EL (cell line): ENCODE results near the gene SEPTIN3.

ENCODE experiments used
- DNase-seq: peaks from one replicate; pipeline ENCODE4 v3.0.0-alpha.2; 2016

Gene SEPTIN3

DNA sequence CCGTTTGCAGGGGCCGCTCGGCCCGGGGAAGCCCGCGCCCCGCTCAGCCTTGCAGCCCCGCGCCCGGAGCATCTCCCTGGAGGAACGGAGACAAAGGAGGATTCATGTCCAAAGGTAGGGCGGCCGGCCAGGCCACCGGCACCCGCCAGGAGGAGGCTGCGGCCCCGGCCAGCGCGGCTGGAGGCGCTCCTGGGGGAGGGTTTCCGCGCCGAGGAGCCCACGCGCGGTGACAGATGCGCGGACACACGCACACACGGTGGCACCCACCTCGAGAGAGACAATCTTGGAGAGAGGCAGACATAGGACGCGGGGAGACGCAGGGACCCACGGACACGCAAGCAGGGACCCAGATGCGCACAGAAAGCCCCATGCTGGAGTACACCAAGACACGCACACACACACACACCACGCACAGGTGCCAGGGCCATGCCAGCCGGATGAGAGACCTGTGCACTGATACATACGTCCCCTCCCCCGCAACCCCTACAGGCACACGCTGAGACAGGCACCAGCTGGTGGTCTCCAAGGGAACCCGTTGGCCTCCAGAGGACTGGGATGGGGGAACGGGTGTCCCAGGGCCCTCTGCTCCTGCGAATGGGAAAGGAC lies 7.8 kb downstream of the SEPTIN3 start:
- DNase-seq, result no peak

- DNase-seq, result no peak
Observed at GRCh38 chr22:41978732-41979131, 9.5 kb downstream of the SEPTIN3 start.

DNA sequence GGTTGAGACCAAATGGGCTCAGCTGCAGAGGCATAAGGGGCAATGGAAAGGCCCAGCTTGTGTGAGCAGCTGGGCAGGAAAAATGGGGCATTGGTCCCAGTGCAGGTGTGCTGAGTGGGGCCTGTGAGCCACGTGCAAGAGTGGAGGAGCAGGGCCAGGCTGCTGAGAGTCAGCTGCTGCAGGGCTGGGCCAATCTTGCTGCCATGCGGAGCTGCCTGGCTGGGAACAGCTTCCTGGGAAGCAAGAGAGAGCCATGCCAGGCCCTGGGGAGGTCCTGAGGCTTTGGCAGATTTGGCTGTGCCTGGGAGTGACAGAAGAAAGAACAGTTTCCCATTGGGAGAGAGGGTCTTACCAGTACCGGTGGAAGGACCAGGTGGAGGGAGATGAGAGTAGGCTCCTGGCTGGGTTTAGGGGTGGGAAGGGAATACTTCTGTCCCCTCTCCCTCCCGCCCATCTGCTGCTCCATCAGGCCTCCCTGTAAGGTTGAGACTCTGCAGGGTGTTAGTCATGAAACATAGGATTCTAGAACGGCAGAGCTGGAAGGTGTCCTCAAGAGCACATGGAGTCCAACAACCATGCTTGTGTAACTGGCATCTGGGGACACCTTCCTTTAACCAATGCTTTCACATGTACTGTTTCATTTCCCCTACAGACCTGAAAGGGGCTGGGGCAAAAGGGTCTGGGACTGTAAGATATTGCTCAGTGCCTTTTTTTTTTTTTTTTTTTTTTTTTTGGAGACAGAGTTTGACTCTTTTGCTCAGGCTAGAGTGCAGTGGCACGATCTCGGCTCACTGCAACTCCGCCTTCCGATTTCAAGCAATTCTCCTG lies 10.4 kb downstream of the SEPTIN3 start:
- DNase-seq, result no peak

GRCh38 chr22:41982865-41983264 lies 13.6 kb downstream of the SEPTIN3 start:
- no peak for DNase-seq

DNA sequence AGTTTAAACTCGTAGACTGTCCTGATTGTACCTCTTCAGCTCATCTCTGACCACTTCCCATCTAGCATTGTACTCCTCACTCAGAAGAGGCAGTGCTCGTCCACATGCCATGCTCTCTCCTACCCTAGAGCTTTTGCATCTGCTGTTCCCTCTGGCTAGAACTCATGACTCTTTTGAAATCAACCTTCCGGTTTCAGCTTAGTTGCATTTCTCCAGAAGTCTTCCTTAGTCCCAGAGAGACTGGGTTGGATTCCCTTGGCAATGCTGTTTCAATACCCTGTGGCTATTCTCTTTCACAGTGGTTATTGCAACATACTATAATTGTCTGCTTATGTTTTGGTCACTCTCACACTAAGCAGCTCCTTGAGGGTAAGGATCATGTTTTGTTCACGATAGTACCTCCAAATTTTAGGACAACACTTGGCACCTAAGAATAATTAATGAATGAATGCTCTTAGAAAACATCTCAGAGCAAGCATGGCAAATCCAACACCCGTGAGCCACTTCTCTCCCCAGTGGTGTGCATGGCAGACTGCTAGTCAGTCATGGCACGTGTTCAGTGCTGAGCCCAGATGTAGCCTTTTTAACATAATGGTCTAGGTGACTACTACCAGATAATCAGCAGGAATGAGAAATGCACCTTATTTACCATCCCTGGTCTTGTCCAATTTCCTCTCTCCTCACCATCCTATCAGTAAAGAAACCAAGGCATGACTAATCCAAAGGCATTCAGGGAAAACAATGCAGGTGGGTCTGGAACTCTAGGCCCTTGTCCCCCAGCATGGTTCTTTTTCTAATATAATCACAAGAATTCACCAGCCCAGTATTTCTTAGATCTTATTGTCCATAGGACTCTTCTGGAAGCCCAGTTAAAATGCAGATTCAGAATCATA lies 14.5 kb downstream of the SEPTIN3 start:
- DNase-seq, result peak; percentile 54

GRCh38 chr22:41987276-41987675 lies 18.0 kb downstream of the SEPTIN3 start:
- DNase-seq, result no peak

DNA sequence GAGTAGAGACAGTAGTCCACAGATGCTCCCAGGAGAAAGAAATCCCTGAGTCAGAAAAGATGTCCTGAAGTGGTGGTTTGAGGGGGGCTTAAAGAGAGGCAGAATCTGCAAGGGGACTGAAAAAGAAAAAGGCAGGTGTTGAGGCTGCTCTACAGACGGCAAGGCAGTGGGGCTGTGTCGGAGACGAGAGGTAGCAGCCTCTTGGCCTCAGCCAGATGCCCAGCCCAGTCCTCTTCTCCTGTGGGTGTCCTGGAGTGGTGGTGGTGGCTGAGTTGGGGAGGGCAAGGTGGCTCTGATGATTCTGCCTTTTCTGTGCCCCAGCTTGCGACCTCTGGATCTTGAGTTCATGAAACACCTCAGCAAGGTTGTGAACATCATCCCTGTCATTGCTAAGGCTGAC lies 20.0 kb downstream of the SEPTIN3 start:
- DNase-seq, result no peak

DNA sequence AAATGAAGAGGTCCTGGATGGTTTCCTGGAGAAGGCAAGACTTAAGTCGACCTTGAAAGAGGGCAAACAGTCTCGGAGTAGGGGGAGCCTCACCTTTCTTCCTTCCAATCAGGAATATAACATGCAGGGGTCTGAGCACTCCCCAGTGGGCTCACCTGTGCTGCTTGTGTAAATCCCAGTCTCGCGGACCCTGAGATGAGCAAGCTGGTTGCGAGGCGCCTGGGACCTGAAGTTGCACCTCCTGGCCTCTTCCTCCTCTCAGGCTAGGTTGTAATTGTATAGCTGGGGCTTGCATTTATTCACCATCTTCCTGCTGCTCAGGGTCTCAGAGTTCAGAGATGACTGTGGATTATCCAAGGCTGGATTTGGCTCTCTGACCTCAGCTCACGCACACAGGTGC lies 21.9 kb downstream of the SEPTIN3 start:
- DNase-seq, result no peak

- DNase-seq, result no peak
Observed at GRCh38 chr22:41992496-41992895, 23.3 kb downstream of the SEPTIN3 start.

DNA sequence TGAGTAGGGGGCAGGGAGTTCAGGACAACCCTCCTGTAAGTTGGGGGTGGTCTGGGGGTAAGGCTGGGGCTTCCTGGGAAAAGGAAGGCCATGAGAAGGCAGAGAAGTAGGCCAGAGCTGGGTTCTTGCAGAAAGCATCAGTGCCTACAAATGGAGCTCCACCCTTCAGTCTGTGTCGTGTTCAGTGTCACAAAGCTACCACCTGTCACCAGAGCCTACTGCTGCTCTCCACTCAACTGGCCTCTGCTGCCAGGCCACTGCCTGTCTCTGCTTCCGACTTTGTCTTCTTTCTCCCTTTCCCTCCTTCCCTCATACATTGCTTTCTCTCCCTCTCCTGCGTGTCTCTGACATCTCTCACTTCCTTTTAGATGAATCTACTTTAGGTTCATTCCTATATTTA lies 26.0 kb downstream of the SEPTIN3 start:
- no peak for DNase-seq

- no peak for DNase-seq
Observed at GRCh38 chr22:41996826-41997225, 27.6 kb downstream of the SEPTIN3 start.

DNA sequence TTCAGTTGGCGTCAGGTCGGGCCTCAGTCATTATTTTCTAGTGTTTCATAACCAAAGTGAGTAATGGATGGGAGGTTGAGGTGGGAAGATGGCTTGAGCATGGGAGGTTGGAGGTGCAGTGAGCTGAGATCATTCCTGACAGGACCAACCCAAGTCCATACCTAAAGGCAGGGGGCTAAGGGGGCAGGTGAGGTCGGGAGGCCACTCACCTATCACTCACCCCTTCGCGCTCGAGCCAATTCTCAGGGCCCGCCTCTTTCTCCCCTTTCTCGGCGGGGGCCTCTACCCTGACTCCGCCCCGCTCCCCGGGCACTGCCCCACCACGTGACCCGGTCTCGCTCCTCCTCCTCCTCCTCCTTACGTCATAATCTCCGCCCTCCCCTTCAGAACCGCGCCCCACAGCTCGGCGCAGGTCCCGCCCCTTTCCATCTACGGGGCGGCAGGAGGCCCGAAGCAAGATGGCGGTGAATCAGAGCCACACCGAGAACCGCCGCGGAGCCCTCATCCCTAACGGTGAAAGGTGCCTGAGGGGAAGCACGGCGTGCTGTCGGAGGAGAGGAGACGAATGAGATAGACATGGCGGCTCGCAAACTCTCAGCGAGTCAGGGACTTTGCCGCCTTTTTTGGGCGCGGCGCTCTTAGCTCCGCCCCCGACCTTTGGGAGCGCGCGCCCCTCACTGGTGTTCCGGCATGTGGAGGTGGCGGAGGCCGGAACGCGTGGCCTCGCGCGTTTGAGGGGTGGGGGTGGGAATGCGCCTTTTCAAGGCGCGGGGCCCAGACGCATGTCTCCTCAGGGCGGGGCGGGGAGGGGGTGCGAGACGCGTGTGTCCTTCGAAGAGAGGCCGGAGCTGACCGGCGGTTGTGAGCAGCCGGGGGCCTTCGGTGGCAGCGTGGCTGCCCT lies 29.4 kb downstream of the SEPTIN3 start, which contains the start of gene WBP2NL:
TSS of gene WBP2NL (plus strand) at position 428 of the 901 bp plus-strand sequence. CDS start at position 459, 31 bp downstream.
- DNase-seq, result peak; percentile 76

DNA sequence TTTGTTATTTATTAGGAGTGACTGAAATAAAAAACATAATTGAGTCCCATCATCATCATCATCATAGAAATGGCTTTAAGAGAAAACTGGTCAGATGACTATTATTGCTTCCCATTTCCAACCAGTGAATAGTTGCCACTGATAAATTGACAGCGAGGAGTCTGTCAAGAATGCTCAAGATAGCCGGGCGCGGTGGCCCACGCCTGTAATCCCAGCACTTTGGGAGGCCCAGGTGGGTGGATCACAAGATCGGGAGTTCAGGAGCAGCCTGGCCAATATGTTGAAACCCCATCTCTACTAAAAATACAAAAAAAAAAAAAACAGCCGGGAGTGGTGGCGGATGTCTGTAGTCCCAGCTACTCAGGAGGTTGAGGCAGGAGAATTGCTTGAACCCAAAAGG lies 31.2 kb downstream of the SEPTIN3 start:
- DNase-seq, result no peak

- peak; percentile 29 for DNase-seq
Observed at GRCh38 chr22:42001121-42001520, 31.9 kb downstream of the SEPTIN3 start.

DNA sequence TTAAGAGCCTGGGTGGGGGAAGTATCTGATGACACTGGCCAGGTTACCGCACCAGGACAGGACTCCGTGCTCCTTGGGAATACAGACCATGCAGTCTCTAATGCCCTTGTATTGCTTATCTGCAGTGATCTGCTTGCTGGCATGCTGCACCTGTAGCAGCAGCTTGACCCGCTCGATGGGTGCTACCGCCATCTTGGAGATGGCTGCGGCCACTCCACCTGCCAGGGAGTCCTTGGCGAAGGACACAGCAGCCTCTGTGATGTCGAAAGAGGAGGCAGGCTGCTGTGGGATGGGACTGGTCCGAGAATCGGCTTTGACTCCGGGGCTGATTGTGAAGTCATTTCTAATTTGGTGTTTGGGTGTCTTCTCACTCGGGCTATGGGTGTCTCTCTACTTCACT lies 32.5 kb downstream of the SEPTIN3 start:
- no peak for DNase-seq

GRCh38 chr22:42007922-42008321 lies 38.7 kb downstream of the SEPTIN3 start:
- no peak for DNase-seq

DNA sequence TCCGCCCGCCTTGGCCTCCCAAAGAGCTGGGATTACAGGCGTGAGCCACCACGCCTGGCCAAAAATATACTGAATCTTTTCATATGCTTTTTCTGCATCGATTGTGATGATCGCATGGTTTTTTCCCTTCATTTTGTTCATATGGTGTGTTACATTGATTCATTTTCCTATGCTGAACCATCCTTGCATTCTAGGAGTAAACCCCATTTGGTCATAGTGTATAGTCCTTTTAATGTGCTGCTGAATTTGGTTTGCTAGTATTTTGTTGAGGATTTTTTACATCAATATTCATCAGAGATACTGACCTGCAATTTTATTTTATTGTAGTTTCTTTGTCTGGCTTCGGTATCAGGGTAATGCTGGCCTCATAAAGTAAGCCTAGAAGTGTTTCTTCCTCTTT lies 41.5 kb downstream of the SEPTIN3 start:
- DNase-seq, result no peak

DNA sequence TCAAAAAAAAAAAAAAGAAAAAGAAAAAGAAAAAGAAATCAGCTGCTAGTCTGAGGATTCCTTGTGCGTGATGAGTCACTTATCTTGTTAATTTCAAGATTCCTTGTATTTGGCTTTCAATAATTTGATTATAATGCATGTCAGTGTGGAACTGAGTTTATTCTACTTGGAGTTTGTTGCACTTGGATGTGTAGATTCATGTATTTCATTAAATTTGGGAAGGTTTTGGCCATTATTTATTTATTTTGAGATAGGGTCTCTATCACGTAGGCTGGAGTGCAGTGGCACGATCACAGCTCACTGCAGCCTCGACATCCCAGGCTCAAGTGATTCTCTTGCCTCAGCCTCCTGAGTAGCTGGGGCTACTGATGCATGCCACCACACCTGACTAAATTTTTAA lies 44.1 kb downstream of the SEPTIN3 start:
- DNase-seq, result no peak

- DNase-seq, result no peak
Observed at GRCh38 chr22:42016111-42016510, 46.9 kb downstream of the SEPTIN3 start.

DNA sequence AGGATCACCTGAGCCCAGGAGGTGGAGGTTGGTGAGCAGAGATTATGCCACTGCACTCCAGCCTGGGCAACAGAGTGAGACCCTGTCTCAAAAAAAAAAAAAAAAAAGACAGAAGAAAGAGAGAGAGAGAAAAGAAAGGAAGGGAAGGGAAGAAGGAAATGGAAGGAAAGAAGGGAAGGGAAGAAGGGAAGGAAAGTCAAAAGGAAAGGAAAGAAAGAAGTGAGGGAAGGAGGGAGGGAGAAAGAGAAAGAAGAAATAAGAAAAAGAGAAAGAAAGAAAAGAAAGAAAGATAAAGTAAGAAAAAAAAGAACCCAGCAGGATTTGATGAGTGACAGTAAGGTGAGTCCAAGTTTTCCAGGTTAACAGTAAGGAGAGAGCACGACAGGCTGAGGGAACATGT lies 49.0 kb downstream of the SEPTIN3 start:
- DNase-seq, result no peak
